AG09319 (cell line): ENCODE results near the gene CHD8.
A peak's percentile ranks its signal among the peaks of the same experiment; 100 is the strongest.

Experiments
- DNase-seq: peaks from one replicate; pipeline ENCODE4 v3.0.0-alpha.2; 2010; ENCODE audit warnings: low read depth; ENCODE audit errors: extremely low read depth
- CTCF ChIP-seq: IDR thresholded peaks from 2 replicates; pipeline ENCODE4 v1.5.1; 2011; ENCODE audit warnings: low read depth, mild to moderate bottlenecking, inconsistent platforms, low read length, moderate library complexity

The CHD8 gene

GRCh38 chr14:21496453-21496852 lies 40.5 kb upstream of the CHD8 start:
- DNase-seq: no peak
- TF ChIP-seq CTCF: no peak

DNA sequence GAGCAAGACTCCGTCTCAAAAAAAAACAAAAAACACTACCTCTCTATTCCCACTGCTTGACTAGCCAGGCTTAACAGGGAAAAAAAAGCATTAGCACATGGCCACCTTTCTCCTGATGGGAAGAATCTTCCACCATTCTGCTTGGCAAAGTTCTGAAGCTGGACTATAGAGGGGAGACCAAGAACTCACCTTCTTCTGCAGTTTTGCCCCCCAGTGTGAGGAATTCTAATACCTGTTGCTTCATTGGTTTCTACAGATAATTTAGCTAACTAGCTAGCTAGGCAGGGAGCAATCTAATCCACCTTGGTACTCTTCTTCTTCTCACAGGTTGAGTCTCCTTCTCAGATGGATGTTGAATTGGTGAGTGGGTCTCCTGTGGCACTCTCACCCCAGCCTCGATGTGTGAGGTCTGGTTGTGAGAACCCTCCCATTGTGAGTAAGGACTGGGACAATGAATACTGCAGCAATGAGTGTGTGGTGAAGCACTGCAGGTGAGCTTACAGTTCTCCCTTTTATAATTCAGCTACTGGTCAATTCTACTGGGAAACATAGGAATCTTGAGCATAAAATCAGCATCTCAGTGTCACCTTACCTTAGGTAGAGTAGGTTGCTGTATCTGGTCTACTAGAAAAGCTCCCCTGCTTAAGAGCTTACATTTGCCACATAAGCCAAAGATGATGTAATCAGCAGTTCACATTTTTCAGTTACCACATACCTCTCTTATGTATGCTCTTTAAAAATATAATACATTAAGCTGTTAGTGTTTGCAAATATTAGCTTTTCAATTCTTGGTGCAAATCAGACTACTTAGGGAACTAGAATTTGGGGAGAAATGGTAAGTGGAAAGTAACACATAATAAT lies 39.2 kb upstream of the CHD8 start:
- TF ChIP-seq CTCF: no peak
- DNase-seq: no peak

- peak; percentile 61 for DNase-seq
- TF ChIP-seq CTCF: no peak
Observed at GRCh38 chr14:21486640-21487087, 30.7 kb upstream of the CHD8 start.

GRCh38 chr14:21476925-21477681 lies 21.2 kb upstream of the CHD8 start, which contains the start of the genes RAB2B and TOX4:
TSS of gene RAB2B (minus strand) at chr14:21476959. CDS start at chr14:21476872, 87 bp downstream.
TSS of gene TOX4 (plus strand) at chr14:21477195. CDS start at chr14:21477279, 84 bp downstream.
- peak; percentile 99 for TF ChIP-seq CTCF

DNA sequence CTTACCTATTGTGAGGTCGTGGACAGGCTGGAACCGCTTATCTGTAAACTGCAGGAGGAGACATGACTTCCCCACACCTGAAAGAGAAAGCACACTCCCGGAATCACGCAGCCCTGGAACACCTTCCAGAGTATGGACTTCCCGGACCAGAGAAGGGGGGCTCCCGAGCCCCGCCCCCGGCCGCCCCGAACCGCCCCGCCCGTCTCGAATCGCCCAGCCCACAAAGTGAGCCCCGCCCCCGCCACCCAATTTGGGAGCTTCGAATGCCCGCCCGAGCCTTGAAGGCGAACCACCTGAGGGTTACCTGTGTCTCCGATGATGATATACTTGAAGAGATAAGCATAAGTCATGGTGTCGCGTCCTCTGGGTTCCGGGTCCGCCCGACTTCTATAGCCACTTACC lies 20.6 kb upstream of the CHD8 start:
- no peak for TF ChIP-seq CTCF
- no peak for DNase-seq

More at GRCh38 chr14:21476925-21477681, 21.2 kb upstream of the CHD8 start, which contains the start of the genes RAB2B and TOX4:
- DNase-seq: peak; percentile 97

DNA sequence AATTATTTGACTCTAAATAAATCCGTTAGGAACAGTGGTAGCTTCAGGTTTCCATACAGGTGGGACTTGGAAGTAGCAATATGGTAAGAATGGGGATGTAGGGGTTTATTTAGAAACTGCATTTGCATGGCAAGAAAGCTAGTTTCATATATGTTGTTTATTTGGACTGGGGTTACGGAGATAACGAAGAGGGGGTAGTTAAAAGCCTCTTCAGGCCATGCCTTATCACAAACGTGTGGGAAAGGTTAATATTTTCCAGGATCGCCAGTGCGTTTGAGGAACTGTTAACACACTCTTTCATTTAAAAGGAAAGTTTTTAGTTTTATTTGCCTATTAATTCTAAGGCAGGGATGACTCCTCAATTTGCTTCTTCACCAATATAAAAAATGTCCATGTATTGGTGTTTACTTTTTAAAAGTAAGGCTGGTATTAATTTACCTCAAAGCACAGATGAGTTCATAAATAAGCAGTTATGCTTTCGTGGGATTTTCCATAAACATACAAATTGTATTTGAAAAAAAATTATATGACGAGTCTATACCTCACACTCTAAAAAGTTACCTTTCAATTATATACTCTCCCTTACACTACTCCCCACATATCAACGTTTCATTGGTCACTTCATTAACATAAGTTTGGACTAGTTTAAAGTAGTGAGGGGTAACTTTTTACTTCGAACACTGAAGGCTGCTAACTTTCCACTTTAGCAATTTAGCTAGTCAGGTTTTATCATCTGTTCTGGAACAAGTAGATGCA lies 20.0 kb upstream of the CHD8 start:
- no peak for TF ChIP-seq CTCF
- DNase-seq: no peak
